ENCODE data around the gene SH3RF3. TPM values are rescaled to one million over a fixed set of nuclear protein-coding genes. Genes with fewer than 3 reads are reported as not detected.

The SH3RF3 gene
- total and polyA plus RNA-seq, 10 of the 15 experiments (the other 5 are each of a cell fraction or from before 2014, with no cell fraction given), result 0.08 to 8.8 (median 2.3) TPM

GRCh38 chr2:109094144-109094543 is 34.9 kb upstream of the SH3RF3 start:
- Histone ChIP-seq H2AFZ (ENCODE audit: control insufficient read depth, low read depth, low read length) (no peak overlapping the region), H3K9ac (ENCODE audit: control insufficient read depth, insufficient read depth, low read length) (no peak overlapping the region), H3K4me2 (ENCODE audit: control insufficient read depth, insufficient read depth) (no peak overlapping the region), H3K36me3 (ENCODE audit: control insufficient read depth in 2 of 2, insufficient read depth in 2 of 2, low read length in 1 of 2) (no peaks in the 10 kb centered on the region), H3K27me3 (replicated peaks in 1 of 2; ENCODE audit: control insufficient read depth in 2 of 2, insufficient read depth in 2 of 2, low read length in 1 of 2) (no peaks in the 10 kb centered on the region), H4K20me1 (ENCODE audit: control insufficient read depth, insufficient read depth) (no peaks in the 10 kb centered on the region), H3K4me3 (no peak overlapping the region), H3K27ac (ENCODE audit: control insufficient read depth, insufficient read depth) (no peak overlapping the region), H3K79me2 (ENCODE audit: control insufficient read depth, insufficient read depth, low read length) (no peaks in the 10 kb centered on the region), H3K4me1 (ENCODE audit: control insufficient read depth, insufficient read depth, low read length) (no peaks in the 10 kb centered on the region), H3K9me3 (replicated peaks; ENCODE audit: control insufficient read depth, insufficient read depth, low read length) (no peaks in the 10 kb centered on the region; the same call in 2 of the 3 replicates)
- no peak for DNase-seq (ENCODE audit: low read depth, low spot score)
- ChIA-PET SMC1A (ENCODE audit: uncharacterized antibody, unreplicated experiment) (interaction anchor here (0.5 kb wide), 1 partner anchor 1796 kb away, joined by 3 read pairs; no protein-coding TSS in a partner anchor), RAD21 (ENCODE audit: unreplicated experiment) (no interaction called here), CTCF (interaction anchor here (1.0 kb wide), 1 partner anchor 416 kb away, joined by 3 read pairs; no protein-coding TSS in a partner anchor), POLR2A (interaction anchor here (0.6 kb wide), 1 partner anchor 79 kb away, joined by 8 read pairs; no protein-coding TSS in a partner anchor)
- no TSS peak for BruUV-seq (replicated peaks)
- WGBS (ENCODE audit: insufficient coverage, insufficient replicate concordance, low lambda C conversion rate, missing lambda C conversion rate), result 61% methylated on average over 3 of the region's 3 CpGs
- intact Hi-C loops (cut with micrococcal nuclease; ENCODE audit: unreplicated experiment) (no loop called here), in situ Hi-C loops (cut with MboI) (no loop called here)
- FAIRE-seq, result no peak
- no peak for TF ChIP-seq ZNF592 (IDR thresholded peaks at IDR 0.05)
- no peak for TF ChIP-seq E4F1 (IDR thresholded peaks at IDR 0.05; ENCODE audit: borderline replicate concordance, partially characterized antibody)
- no peak for TF ChIP-seq ZNF274 (IDR thresholded peaks at IDR 0.05; ENCODE audit: insufficient read depth, insufficient read length)
- no peak for TF ChIP-seq CREB1 (IDR thresholded peaks at IDR 0.05; ENCODE audit: low read depth)
- no peak for TF ChIP-seq BRCA1 (IDR thresholded peaks at IDR 0.05; ENCODE audit: low read depth, low read length)
- TF ChIP-seq NKRF (conservative IDR thresholded peaks at IDR 0.05), result no peak
- no peak for ATAC-seq

All from GM12878 (cell line).